ENCODE results near the gene ERBB4. TPM values are rescaled to one million over a fixed set of nuclear protein-coding genes. Genes with fewer than 3 reads are reported as not detected.

The ERBB4 gene
- polyA plus RNA-seq, 4 donors, result 2.2 to 63.3 (median 45.5) TPM

DNA sequence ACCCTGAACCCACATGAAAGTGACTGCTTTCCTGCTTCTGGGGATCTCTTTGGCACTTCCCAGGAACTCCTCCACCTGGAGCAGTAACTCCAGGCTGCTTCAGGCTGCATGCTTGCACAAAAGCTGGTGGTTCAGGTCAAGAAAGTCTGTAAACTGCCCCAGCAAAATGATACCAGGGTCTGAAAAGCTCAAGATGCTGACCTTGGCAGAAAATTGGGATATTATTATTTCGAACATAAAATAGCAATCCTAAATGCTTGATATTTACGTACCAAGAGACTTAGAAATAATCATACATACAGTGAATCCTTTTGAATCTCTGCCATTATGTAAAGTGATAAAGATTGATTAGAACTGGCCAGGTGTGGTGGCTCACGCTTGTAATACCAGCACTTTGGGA, 674.3 kb downstream of the ERBB4 start:
- no peak for DNase-seq (ENCODE audit: low read depth in 4 of 4, low spot score in 3 of 4)

DNA sequence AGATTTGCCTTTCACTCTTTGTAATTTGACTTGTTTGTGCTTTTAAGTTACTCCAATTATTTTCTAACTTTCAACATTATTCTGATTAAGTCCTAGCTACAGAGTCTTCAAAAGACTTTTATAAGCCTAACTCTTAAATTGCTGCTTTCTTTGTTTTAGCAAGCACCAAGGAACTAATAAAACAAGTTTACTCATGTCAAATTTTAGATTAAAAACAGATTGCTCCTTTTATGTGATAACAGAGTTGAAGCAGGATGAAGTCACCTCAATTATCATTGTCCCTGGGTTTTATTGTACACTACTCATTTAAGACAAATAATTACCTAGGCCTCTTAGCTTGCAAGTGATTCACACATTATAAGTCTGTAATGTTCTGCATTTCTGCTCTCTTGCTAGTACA, 678.4 kb downstream of the ERBB4 start:
- no peak for DNase-seq (ENCODE audit: low read depth in 4 of 4, low spot score in 3 of 4)

DNA sequence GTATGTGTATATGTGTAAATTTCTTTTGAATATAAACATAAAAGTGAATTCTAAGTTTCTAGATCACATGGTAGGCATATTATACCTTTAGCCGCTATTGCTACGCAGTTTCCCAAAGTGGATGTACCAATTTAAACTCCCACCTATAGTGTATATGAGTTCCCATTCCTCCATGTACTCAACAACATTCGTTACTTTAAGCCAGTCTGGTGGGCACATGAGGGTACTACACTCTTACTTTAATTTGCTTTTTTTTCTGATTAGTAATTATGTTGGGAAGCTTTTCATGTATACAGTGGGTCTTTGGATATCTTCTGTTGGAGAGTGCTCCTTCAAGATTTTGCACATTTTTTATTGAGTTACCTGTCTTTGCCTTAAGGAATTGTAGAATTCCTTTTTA, 683.8 kb downstream of the ERBB4 start:
- DNase-seq (ENCODE audit: low read depth in 4 of 4, low spot score in 3 of 4), result no peak

DNA sequence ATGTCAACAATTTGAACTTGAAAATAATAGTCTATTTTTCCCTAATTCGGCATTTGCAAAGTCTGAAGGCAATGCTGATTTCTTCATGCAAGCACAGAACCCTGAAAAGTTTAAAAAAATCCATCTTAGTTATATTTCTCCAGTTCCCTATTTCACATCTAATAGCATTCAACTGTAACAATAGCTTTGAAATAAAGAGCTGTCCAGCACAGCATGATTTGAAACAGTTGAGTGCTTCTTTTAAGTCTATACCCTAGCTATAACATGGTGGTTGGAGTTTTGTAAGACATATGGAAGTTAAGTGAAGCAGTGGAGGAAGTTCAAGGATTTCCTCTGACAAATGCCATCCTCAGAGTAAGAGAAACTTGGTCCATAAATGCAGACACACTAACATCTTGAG, 691.9 kb downstream of the ERBB4 start:
- DNase-seq (ENCODE audit: low read depth in 4 of 4, low spot score in 3 of 4), result no peak

DNA sequence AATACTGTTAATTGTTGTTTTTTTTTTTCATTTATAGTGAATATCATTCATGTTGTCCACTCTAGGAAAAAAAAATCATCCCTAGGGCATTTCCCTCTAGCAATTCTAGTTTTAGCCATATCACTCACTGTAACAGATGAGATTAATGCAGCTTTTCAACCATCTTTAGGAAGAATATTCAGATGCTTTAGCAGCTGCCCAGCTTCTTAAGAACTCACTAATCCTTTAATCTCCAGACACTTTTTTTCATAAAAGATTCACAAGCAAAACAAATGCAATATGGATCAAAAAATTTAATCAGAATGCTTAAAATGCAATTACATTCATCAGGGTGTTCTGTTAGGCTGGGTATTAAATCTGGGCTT, 692.6 kb downstream of the ERBB4 start:
- no peak for DNase-seq (ENCODE audit: low read depth in 4 of 4, low spot score in 3 of 4)

DNA sequence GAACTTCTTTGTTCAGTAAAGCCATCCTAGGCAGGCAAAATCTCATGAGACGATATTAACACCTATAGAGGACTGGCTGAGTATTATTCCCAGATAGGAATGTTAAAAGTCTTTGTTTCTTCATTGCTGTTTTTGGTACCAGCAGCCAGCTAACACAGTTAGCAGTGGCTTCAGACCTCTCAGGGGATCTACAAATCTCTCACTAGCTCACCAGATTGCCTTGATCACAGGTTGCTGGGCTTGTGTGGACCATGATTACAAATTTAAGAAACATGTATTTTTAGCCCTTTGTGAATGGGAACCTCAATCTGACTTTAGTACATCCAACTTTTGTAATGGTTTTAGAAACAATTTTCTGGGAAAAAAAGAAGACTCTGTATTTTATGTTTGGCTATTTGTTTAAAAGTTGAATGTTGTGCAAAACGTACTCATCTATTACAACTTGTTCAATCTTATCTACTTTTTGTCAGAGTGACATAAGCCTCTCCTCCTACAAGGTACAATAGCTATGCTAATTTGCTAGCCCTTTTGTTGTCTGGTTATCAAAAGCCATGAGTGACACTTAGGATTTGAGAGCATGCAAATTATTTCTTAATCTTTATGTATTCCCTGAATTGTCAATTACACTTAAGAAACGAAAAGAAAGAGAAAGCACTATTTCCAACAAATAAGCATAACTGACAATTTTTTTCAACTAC, 693.1 kb downstream of the ERBB4 start:
- DNase-seq (ENCODE audit: low read depth in 4 of 4, low spot score in 3 of 4), result no peak

DNA sequence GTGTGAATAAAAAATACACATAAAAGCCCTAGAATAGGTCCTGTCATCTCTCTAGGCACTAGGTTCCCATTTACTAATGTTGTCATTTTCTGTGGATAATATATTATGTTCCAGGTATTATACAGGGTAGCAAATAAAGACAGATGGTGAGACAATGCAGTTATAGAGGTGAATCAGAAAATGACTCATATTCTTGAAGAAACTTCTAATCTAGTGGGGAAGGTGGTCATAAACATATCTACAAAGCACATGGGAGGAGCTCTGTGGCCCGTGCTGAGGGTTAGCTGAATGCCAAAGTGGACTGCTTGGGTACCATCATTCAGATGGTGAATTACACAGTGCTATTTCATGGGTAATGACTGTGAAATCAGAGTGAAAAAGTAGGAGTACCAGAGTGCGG, 700.9 kb downstream of the ERBB4 start:
- DNase-seq (ENCODE audit: low read depth in 4 of 4, low spot score in 3 of 4), result no peak

DNA sequence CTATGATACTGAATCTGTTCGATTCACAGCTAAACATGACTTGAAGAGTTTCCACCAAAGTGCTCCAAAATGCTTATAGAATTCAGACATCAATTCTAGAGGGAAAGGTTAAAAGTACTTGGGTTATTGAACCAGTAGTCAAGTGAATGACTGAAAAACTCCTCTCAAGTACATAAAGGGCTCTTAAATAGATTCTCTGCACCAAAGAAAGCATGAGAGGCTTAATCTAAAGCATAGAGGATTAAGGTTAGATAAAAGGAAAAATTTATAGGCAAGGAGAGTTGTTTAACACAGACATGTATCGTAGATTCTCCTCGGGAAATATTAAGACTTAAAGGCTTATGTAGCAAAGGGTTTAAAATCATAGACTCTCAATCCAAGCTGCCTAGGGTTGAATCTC, 701.4 kb downstream of the ERBB4 start:
- no peak for DNase-seq (ENCODE audit: low read depth in 4 of 4, low spot score in 3 of 4)

DNA sequence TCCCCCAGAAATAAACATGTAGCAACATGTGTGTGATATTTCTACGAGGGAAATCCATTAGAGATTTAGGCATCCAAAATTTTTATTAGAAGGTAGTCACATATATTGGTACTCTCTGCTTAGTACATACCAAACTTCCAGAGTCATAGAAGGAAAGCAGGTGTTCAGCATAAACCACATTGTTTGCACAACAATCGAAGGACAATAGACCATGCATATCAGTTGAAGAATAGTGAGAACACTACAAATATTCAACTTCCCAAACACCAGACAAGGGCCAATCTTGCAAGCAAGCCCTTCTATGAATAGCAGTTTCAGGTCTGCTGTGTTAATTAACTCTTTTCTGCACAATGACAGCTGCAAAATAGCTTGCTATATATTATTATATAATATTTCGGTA, 702.2 kb downstream of the ERBB4 start:
- DNase-seq (ENCODE audit: low read depth in 4 of 4, low spot score in 3 of 4), result no peak

DNA sequence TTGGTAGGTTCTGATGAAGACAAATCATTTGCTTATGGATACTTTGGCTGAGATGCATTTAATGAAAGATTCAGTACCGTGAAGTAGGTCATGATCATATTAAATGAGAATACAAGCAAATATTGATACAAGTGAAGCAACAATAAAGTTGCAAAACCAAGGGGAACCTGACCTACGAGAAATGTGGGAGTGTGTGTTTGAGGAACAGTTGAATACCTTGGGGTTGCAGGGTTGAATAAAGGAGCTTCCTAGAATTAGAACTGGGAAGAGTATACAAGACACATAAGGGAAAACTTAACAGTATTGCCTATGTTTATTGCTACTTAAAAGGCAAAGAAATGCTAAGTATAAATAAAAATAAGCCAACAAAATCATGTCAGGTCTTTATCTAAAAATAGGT, 702.9 kb downstream of the ERBB4 start:
- DNase-seq (ENCODE audit: low read depth in 4 of 4, low spot score in 3 of 4), result no peak

DNA sequence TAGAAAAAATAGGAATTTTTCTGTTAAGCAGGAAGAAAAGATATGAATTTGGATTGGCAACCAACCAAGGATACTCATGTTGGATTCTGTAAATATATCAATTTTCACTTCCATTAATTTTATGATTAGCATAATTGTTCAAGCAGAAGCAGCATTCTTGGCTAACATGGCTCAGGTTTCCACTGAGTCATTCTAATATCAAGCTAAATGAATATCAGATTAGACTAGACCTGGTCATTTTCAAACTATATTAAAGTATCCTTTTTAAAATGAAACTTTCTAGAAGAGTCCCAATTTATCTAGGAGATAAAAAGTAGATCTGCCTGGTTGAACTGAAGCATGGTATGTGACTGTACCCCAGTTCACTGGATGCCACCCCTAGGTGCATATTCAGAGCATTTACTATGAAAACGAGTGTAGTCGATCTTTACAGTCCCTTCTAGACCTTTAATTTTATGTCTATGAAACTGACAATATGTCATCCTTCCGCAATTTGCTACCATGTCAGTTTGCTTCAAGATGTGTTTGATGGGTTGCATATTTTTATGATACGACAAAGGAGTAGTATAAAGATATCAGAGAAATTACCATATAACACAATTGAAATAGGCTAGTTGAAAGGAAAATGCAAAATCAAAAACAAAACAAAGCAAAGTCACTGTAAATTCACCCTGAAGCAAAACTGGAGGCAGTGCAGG, 704.9 kb downstream of the ERBB4 start:
- no peak for DNase-seq (ENCODE audit: low read depth in 4 of 4, low spot score in 3 of 4)

DNA sequence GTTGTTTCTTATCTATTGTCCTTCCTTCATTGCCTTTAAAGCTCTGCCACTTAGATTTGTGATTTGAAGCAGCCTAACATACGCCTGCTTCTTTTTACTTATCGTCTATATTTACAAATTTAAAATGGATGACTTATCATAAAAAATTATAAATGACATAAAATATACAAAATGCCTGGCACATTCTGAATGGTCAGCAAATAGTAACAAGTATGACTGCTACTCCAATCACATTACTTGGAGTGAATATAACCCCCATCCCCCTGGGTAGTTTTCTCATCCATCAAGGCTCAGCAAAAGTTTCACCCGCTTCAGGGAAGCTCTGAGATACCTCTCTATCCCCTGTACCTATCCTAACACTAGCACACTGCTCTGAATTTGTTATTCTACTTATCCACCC, 708.9 kb downstream of the ERBB4 start:
- DNase-seq (ENCODE audit: low read depth in 4 of 4, low spot score in 3 of 4), result no peak

DNA sequence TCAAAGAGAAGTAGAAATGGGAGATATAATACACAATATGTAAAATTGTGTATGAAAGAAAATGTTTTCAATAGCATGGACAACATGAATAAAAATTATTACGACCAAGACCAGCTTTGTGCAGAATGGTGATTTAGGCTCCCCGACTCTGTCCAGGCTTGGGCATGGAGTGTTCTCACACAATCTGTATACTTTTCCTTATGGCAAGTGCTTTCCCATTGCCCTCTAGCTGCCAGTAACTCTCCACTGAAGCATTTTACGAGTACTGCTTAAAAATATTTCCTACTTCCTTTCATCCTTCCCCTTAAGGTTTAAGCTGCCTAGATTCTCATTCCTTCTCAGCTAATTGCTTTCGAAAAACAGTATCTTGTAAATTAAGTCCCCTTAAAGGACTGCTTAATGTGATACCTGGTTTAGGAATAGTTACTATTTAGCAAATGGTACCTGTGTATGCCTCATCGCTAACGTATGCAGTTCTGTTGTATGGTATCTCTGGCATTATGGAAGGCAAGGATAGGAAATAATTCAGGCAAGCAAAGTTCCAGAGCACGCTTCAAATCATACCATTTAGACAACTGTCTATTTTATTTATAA, 714.6 kb downstream of the ERBB4 start:
- DNase-seq (ENCODE audit: low read depth in 4 of 4, low spot score in 3 of 4), result peak in 1 of 4 donors; percentile 3

DNA sequence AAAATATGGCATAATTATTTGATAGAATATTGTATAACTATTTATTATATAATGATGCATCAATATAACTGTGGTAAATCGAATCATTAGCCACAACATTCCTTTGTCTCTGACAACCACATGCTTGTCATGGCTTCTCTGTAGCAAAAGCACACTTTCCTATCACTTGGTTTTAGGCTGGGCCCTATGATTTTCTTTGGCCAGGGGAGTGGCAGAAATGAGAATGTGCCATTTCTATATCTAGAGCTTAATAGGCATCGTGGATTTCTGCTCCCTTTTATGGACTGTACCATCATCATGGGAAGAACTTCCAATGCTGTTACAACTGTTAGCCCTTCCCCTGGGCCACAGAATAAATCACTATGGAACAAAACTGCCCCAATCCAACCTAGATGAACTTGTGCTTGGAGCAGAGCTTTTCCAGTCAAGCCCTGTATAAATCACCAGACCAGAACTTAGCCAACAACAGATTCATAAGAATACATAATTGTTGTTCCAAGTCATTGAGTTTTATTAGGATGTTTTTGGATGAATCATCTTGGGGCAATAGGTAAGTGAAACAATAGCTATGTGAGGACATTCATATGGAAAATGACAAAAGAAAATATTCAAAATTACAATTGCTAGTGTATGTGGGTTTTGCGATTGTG, 715.8 kb downstream of the ERBB4 start:
- no peak for DNase-seq (ENCODE audit: low read depth in 4 of 4, low spot score in 3 of 4)

DNA sequence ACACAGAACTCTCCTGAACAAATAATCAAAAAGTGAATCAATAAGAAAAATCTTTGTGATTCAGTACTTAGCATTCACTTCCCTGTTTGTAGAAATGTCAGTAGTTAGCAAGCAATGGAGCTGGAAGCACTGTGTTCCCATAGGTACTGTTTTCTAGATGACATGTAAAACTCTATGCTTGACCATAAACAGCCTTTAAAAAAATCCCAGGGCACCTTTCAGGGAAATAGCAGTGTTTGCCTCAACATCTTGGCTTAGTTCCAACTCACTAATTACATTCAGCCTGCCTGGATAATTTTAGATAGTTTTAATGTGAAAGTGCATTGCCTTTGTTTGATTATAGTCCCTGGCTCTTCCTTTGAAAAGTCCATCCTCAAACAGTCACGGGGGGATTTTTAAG, 721.8 kb downstream of the ERBB4 start:
- DNase-seq (ENCODE audit: low read depth in 4 of 4, low spot score in 3 of 4), result peak in 1 of 4 donors; percentile 3

DNA sequence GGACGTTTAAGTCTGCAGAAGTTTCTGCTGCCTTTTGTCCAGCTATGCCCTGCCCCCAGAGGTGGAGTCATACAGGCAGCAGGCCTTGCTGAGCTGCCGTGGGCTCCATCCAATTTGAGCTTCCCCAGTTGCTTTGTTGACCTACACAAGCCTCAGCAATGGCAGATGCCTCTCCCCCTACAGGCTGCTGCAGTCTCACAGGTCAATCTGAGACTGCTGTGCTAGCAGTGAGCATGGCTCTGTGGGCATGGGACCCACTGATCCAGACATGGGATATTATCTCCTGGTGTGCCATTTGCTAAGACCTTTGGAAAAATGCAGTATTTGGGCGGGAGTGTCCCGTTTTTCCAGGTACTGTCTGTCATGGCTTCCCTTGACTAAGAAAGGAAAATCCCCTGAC, 726.0 kb downstream of the ERBB4 start:
- DNase-seq (ENCODE audit: low read depth in 4 of 4, low spot score in 3 of 4), result no peak

DNA sequence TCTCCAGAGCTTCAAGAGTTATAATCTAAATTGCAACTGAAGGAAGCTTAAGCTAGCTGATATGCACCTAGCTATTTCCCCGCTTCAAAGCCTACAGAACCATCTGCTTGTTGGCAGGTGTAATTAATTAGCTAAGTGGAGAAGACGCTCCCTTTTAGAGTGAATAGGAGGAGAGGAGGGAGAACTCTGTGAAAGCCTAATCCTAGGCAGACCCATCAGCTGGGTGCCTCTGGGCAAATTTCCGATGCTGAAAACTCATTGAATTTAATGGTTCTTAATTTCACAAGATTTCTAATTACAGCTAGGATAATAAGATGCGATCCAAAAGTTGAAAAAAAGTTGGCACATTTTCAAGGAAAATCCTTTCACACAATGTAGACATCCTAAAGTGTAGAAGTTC, 735.9 kb downstream of the ERBB4 start:
- DNase-seq (ENCODE audit: low read depth in 4 of 4, low spot score in 3 of 4), result no peak

DNA sequence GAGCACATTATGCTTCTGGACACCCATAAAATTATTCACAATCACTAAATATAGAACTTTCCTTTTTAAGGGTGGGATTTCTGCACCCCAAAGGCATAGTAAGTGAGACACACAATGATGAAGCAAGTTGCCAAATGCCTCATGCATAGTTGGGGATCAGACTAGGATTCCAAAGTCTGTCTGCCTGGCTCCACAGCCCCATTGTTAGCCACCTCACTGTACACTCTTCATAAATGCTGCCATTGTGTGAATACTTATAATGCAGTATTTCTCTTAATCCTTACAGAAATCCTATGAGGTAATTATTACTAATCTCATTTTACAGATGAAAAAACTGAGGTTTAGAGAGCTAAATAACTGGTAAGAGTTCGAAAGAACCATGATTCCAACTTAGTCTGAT, 738.6 kb downstream of the ERBB4 start:
- DNase-seq (ENCODE audit: low read depth in 4 of 4, low spot score in 3 of 4), result no peak

DNA sequence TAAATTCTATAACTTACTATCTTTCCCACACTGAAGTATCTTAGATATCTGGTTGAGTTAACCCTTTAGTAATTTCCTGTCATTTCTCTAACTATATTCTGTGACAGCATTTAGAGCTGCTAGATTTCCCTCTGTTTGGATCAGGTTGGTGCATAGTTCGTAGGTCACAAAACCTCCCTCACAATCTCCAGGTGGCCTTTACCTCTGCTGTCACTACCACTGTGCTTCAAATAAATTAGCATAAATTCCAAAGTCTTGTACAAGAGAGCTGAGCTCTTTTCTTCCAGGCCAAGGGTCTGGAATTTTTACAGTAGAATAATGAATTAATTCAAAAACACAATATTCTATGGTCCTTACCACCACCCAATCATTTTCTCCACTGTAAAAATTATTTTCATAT, 739.7 kb downstream of the ERBB4 start:
- no peak for DNase-seq (ENCODE audit: low read depth in 4 of 4, low spot score in 3 of 4)

DNA sequence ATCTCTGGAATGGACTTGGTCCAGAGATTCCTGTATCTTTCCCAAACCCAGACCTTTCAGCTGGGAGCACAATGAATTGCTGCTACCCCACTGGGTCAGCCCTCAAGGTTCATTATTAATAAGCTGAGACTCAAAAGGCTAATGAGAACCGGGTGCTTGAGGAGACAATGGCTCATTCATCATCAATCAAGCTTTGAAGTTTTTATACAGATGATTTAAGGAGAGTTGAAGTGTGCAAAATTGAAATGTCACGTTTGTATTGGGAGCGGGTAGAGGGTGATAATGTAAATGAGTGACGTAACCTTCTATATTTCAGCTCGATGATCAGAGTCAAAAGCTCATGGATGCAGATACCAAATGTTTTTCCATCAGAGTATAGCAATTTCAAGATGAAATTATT, 744.9 kb downstream of the ERBB4 start:
- no peak for DNase-seq (ENCODE audit: low read depth in 4 of 4, low spot score in 3 of 4)

DNA sequence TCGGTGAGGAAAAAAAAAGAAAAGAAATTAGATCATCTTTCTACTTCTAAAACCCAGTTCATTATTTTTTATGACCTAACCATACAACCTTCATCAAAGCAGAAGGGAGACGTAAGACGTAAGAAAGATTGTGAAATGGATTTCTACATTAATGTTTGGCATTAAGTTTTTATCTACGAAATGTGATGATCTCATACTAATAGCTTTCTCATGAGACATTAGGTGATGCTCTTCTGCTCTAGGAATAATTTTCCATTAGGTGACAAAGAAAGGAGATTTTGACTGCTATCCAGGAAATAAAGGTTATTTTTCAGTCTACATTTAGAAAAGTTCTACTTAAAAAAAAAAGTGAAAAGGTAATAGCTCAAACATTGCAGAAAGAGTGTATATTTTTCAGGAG, 748.6 kb downstream of the ERBB4 start:
- no peak for DNase-seq (ENCODE audit: low read depth in 4 of 4, low spot score in 3 of 4)

DNA sequence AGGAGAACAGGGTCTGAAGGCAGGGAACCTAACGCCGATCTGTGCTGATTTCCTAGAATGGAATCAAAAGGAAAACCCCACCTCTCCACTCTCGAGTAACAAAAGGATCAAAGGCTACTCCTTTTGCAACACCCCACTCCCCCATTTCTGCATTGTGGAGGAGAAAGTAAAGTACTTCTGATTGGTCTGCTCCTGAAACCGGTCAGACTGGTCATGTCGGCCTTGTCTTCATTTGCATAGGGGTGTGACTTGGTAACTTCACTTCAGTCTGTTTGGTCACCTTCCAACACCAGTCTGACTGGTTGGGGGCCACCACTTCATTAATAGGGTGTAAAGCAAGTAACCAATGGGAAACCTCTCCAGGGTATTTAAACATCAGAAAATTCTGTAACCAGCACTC, 771.9 kb downstream of the ERBB4 start:
- peak in 2 of 4 donors; percentile 35 to 36 for DNase-seq (ENCODE audit: low read depth in 4 of 4, low spot score in 3 of 4)

All from left renal pelvis (tissue), 4 donors.